Right atrium auricular region (tissue), 2 donors: ENCODE results near the gene TRPM2. TPM values are rescaled to one million over a fixed set of nuclear protein-coding genes. Genes with fewer than 3 reads are reported as not detected.

Experiments used
- DNase-seq: peaks from one replicate; pipeline ENCODE4 v3.0.0-alpha.2; 2019; ENCODE audit warnings: low spot score
- H3K27ac ChIP-seq, 2 donors: fragments of 200-600 bp; sonication (generic); 1 replicate in 1 of 2; 2 replicates in 1 of 2; pipeline ENCODE4 v1.5.1; 2016 to 2019
- H3K27me3 ChIP-seq, 2 donors: fragments of 200-600 bp; sonication (generic); one replicate each; pipeline versions ENCODE4 v1.5.1 to v1.6.0; 2017 to 2019
- H3K36me3 ChIP-seq: fragments of 200-600 bp; sonication (generic); one replicate; pipeline ENCODE4 v1.5.1; 2016
- H3K4me1 ChIP-seq, 2 donors: fragments of 200-600 bp; sonication (generic); one replicate each; pipeline versions ENCODE4 v1.5.1 to v1.6.0; 2017 to 2019
- H3K4me3 ChIP-seq, 2 donors: fragments of 200-600 bp; sonication (generic); 1 replicate in 1 of 2; 2 replicates in 1 of 2; pipeline ENCODE4 v1.5.1; 2017 to 2019; ENCODE audit warnings: mild to moderate bottlenecking in 1 of 2, moderate library complexity in 1 of 2
- H3K9me3 ChIP-seq, 2 donors: fragments of 200-600 bp; sonication (generic); one replicate each; pipeline ENCODE4 v1.5.1; 2019
- CTCF ChIP-seq, 2 donors: fragments of 200-600 bp; sonication (generic); IDR thresholded peaks; one replicate each; pipeline ENCODE4 v1.5.1; 2019; ENCODE audit warnings: antibody characterized with exemption in 2 of 2
- total RNA-seq, 2 donors: library from RNA; depleted of rRNA; stranded (reverse); fragments of >200 nt; gene quantifications; one replicate each; pipeline ENCODE4 v1.1.0, GENCODE V29; 2016

Gene TRPM2
- total RNA-seq, 2 donors from 2014 or later: 0.75 to 0.89 TPM

DNA sequence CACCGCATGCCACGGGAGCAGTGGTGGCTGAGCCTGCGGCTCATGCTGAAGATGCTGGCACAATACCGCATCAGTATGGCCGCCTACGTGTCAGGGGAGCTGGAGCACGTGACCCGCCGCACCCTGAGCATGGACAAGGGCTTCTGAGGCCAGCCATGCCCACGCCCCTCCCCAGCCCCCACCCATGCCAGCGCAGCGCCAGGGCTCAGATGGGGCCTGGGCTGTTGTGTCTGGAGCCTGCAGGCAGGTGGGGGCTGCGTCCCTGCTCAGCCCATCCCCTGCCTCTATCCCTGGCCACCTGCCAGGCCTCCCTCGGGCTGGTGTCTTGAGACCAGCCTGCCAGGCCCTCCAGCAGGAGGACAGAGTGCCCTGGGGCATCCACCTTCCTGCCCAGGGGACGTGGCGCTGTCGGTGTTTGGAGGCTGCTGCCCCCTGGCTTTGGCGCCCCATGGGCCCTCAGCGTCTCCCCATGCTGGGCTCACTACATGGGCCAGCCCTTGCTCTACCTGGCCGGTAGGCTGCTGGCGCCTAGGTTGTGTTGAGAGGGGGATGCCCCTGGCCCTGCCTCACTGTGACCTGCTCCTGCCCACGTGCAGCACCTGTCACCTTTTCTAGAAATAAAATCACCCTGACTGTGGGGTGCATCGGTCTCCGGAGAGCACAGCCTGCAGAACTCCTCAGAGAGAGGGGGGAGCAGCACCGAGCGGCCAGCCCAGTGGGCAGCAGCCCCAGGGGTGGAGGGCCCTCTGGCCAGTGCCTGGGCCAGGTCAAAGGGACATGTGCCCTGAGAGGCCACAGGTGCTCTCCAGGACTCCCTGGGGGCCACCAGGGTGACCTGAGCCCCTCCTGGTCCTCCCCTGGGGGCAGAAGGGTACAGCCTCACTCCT, 26.5 kb upstream of the TRPM2 start:
- Histone ChIP-seq H3K27me3 (no peaks in the 10 kb centered on the region), H3K4me3 (no peak overlapping the region), H3K27ac (no peak overlapping the region), H3K4me1 (no peaks in the 10 kb centered on the region), H3K9me3 (no peaks in the 10 kb centered on the region), H3K36me3 (peaks cover 43% of the 10 kb centered on the region)
- no peak for DNase-seq
- TF ChIP-seq CTCF (IDR thresholded peaks at IDR 0.05): no peak

GRCh38 chr21:44327603-44327974, 25.8 kb upstream of the TRPM2 start:
- no peak overlapping the region for H3K27ac ChIP-seq
- no peaks in the 10 kb centered on the region for H3K9me3 ChIP-seq
- H3K36me3 ChIP-seq: peaks cover 40% of the 10 kb centered on the region
- DNase-seq: no peak
- H3K4me1 ChIP-seq: no peaks in the 10 kb centered on the region
- no peak overlapping the region for H3K4me3 ChIP-seq
- no peak for TF ChIP-seq CTCF (IDR thresholded peaks at IDR 0.05)
- no peaks in the 10 kb centered on the region for H3K27me3 ChIP-seq

GRCh38 chr21:44328242-44328895, 25.1 kb upstream of the TRPM2 start:
- no peak for TF ChIP-seq CTCF (IDR thresholded peaks at IDR 0.05)
- no peaks in the 10 kb centered on the region for H3K4me1 ChIP-seq
- no peaks in the 10 kb centered on the region for H3K27me3 ChIP-seq
- no peak overlapping the region for H3K4me3 ChIP-seq
- no peaks in the 10 kb centered on the region for H3K9me3 ChIP-seq
- no peak overlapping the region for H3K27ac ChIP-seq
- no peak for DNase-seq
- H3K36me3 ChIP-seq: peaks cover 37% of the 10 kb centered on the region

- peaks cover 37% of the 10 kb centered on the region for H3K36me3 ChIP-seq
- no peaks in the 10 kb centered on the region for H3K9me3 ChIP-seq
- H3K27ac ChIP-seq: no peak overlapping the region
- no peaks in the 10 kb centered on the region for H3K27me3 ChIP-seq
- H3K4me3 ChIP-seq: no peak overlapping the region
- no peak for TF ChIP-seq CTCF (IDR thresholded peaks at IDR 0.05)
- no peak for DNase-seq
- H3K4me1 ChIP-seq: no peaks in the 10 kb centered on the region
Observed at GRCh38 chr21:44329086-44329889, 24.1 kb upstream of the TRPM2 start.

DNA sequence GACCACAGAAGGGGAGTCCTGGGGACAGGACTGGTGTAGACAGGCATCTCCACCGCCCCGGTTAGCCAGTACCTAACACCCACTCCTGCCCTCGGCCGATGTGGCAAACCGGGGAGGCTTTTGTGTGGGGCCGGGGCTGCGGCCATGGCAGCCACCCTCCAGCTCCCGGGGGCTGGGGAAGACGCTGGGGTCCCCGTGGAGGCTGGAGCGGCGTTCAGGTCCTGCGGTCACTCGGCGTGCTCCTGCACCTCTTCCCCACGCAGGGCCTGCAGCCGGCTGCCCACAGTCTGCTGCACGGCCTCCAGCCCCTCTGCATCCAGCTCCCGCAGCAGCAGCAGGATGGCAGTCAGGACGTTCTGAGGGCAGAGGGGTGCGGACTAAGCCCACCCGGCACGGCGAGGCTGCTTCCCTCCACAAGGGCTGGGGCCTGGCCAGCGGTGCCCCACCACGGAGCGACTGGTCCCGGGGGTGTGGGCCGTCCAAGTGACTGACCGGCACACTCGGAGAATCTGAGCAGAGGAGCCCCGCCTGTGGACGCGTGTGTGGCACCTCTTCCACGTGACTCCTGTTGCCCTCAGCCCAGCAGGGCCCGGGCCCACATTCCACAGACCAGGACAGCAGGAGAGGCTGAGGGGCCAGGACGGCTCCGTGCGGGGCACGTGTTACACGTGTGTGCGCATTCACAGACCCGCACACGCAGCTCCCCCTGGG, 23.3 kb upstream of the TRPM2 start:
- Histone ChIP-seq H3K27me3 (no peaks in the 10 kb centered on the region), H3K36me3 (peaks cover 37% of the 10 kb centered on the region), H3K9me3 (no peaks in the 10 kb centered on the region), H3K4me3 (no peak overlapping the region), H3K27ac (no peak overlapping the region), H3K4me1 (no peaks in the 10 kb centered on the region)
- no peak for DNase-seq
- TF ChIP-seq CTCF (IDR thresholded peaks at IDR 0.05): no peak
